Measurements from ENCODE around the gene PPP3CA. TPM values are rescaled to one million over a fixed set of nuclear protein-coding genes. Genes with fewer than 3 reads are reported as not detected.

The PPP3CA gene
- total and polyA plus RNA-seq, 2 donors from 2014 or later = 6.9 to 31.5 TPM

DNA sequence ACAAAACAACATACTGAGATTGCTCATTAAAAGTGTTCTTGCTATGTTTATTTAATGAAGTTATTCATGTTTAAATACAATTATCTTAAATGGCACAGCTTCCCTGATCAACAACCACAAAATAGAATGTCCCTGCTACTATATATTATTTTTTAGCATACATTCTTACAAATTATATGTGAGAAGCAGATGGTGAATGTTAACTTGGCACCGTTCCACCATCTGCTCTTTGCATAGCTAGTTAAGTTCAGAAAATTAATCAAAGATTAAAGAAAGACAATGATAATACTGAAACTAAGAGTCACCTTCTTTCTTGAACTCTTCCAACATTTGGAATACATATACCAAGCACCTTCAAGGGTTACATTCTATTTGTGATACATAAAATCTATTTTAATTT lies 94.2 kb downstream of the PPP3CA start:
- H3K9ac ChIP-seq (ENCODE audit: low read length in 3 of 3) = no peak overlapping the region
- no peaks in the 10 kb centered on the region for H3K36me3 ChIP-seq (ENCODE audit: control insufficient read depth in 2 of 3, insufficient read depth in 3 of 3, low read length in 3 of 3)
- H3K4me1 ChIP-seq (ENCODE audit: control insufficient read depth in 2 of 3, insufficient read depth in 2 of 3, low read depth in 1 of 3, low read length in 3 of 3) = no peaks in the 10 kb centered on the region
- FAIRE-seq (no peak), DNase-seq (no peak)
- H3K27ac ChIP-seq (ENCODE audit: low read depth in 2 of 2, low read length in 2 of 2) = no peak overlapping the region
- no peak overlapping the region for H3K4me3 ChIP-seq (ENCODE audit: low read length in 3 of 3)
- H3K9me3 ChIP-seq (ENCODE audit: control insufficient read depth in 2 of 3, insufficient read depth in 1 of 3, low read length in 3 of 3) = no peaks in the 10 kb centered on the region
- intact Hi-C loops (cut with DNase I) = no loop called here
- no peaks in the 10 kb centered on the region for H3K27me3 ChIP-seq (ENCODE audit: control insufficient read depth, insufficient read depth, low read length)
- TF ChIP-seq, protein P1, sequence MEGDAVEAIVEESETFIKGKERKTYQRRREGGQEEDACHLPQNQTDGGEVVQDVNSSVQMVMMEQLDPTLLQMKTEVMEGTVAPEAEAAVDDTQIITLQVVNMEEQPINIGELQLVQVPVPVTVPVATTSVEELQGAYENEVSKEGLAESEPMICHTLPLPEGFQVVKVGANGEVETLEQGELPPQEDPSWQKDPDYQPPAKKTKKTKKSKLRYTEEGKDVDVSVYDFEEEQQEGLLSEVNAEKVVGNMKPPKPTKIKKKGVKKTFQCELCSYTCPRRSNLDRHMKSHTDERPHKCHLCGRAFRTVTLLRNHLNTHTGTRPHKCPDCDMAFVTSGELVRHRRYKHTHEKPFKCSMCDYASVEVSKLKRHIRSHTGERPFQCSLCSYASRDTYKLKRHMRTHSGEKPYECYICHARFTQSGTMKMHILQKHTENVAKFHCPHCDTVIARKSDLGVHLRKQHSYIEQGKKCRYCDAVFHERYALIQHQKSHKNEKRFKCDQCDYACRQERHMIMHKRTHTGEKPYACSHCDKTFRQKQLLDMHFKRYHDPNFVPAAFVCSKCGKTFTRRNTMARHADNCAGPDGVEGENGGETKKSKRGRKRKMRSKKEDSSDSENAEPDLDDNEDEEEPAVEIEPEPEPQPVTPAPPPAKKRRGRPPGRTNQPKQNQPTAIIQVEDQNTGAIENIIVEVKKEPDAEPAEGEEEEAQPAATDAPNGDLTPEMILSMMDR (IDR thresholded peaks at IDR 0.05; ENCODE audit: borderline replicate concordance, extremely low read depth, insufficient read depth) = no peak

DNA sequence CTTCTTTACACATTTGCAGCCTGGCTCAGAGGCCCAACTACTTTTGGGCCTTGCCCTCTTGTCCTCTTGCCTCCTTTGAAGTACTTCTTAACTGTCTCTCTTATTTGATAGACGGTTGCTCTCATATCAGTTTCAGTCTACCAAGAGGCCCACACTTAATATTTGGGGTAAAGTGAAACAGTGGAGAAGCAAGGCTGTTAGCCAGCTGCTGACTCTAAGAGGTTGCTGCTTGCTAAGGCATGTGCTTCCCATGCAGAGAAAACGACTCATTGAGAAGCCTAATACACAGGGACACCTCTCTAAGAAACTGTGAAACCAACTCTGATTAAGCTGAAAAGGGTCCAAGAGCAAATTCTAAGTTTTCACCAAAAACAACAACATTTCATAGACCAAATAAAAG lies 94.6 kb downstream of the PPP3CA start:
- Histone ChIP-seq H3K27ac (ENCODE audit: low read depth in 2 of 2, low read length in 2 of 2) (no peak overlapping the region), H3K4me1 (ENCODE audit: control insufficient read depth in 2 of 3, insufficient read depth in 2 of 3, low read depth in 1 of 3, low read length in 3 of 3) (no peaks in the 10 kb centered on the region), H3K36me3 (ENCODE audit: control insufficient read depth in 2 of 3, insufficient read depth in 3 of 3, low read length in 3 of 3) (no peaks in the 10 kb centered on the region), H3K9ac (ENCODE audit: low read length in 3 of 3) (no peak overlapping the region), H3K9me3 (ENCODE audit: control insufficient read depth in 2 of 3, insufficient read depth in 1 of 3, low read length in 3 of 3) (no peaks in the 10 kb centered on the region), H3K4me3 (ENCODE audit: low read length in 3 of 3) (no peak overlapping the region), H3K27me3 (ENCODE audit: control insufficient read depth, insufficient read depth, low read length) (no peaks in the 10 kb centered on the region)
- TF ChIP-seq, protein P1 (IDR thresholded peaks at IDR 0.05; ENCODE audit: borderline replicate concordance, extremely low read depth, insufficient read depth) = no peak
- intact Hi-C loops (cut with DNase I) = no loop called here
- DNase-seq (peak in 1 of 5 donors; percentile 18), FAIRE-seq (no peak)

DNA sequence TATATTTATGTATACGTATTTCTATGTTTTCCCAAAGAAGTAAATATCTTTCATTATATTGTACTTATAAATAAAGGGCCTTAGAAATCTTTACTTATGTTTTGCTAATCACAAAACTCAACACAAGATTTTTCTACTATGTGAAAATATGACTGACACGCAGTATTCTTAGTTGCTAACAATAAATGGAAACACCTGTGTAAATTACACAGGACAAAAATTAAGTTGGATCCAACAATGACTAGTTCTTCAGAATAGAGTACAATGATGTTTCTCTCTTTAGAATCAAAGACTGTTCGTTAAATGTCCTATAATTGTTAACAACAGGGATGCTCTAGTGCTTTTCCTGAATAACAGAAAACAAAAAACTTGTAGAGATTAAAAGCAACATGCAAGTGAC lies 96.1 kb downstream of the PPP3CA start:
- no peaks in the 10 kb centered on the region for H3K9me3 ChIP-seq (ENCODE audit: control insufficient read depth in 2 of 3, insufficient read depth in 1 of 3, low read length in 3 of 3)
- H3K9ac ChIP-seq (ENCODE audit: low read length in 3 of 3) = no peak overlapping the region
- no peaks in the 10 kb centered on the region for H3K27me3 ChIP-seq (ENCODE audit: control insufficient read depth, insufficient read depth, low read length)
- H3K27ac ChIP-seq (ENCODE audit: low read depth in 2 of 2, low read length in 2 of 2) = no peak overlapping the region
- H3K4me3 ChIP-seq (ENCODE audit: low read length in 3 of 3) = no peak overlapping the region
- no peaks in the 10 kb centered on the region for H3K4me1 ChIP-seq (ENCODE audit: control insufficient read depth in 2 of 3, insufficient read depth in 2 of 3, low read depth in 1 of 3, low read length in 3 of 3)
- H3K36me3 ChIP-seq (ENCODE audit: control insufficient read depth in 2 of 3, insufficient read depth in 3 of 3, low read length in 3 of 3) = no peaks in the 10 kb centered on the region
- DNase-seq = no peak
- intact Hi-C loops (cut with DNase I) = no loop called here
- FAIRE-seq = no peak
- TF ChIP-seq, protein P1 (IDR thresholded peaks at IDR 0.05; ENCODE audit: borderline replicate concordance, extremely low read depth, insufficient read depth) = no peak

DNA sequence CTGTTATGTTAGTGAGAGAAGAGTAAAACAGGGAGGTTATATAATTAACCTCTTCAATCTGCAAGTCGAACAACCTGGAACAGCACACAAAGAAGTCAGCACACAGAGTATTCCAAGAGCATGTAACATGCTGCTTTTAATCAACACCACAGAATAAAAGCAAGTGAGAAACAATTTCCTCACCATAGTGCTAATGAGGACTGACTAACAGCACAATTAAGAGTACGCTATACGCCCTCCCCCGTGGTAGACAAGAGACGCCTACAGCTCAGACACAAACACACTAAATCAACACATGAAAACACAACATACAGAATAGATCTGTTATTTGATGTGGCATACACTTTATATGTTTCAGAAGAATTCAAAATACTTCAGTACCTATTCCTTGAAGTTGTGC lies 103.0 kb downstream of the PPP3CA start:
- Histone ChIP-seq H3K9ac (ENCODE audit: low read length in 3 of 3) (no peak overlapping the region), H3K36me3 (ENCODE audit: control insufficient read depth in 2 of 3, insufficient read depth in 3 of 3, low read length in 3 of 3) (no peaks in the 10 kb centered on the region), H3K27me3 (ENCODE audit: control insufficient read depth, insufficient read depth, low read length) (no peaks in the 10 kb centered on the region), H3K27ac (ENCODE audit: low read depth in 2 of 2, low read length in 2 of 2) (no peak overlapping the region), H3K4me1 (ENCODE audit: control insufficient read depth in 2 of 3, insufficient read depth in 2 of 3, low read depth in 1 of 3, low read length in 3 of 3) (peaks cover 0 to under 1% (median 0%) of the 10 kb centered on the region in 3 donors), H3K4me3 (ENCODE audit: low read length in 3 of 3) (no peak overlapping the region), H3K9me3 (ENCODE audit: control insufficient read depth in 2 of 3, insufficient read depth in 1 of 3, low read length in 3 of 3) (no peaks in the 10 kb centered on the region)
- intact Hi-C loops (cut with DNase I) = no loop called here
- TF ChIP-seq, protein P1 (IDR thresholded peaks at IDR 0.05; ENCODE audit: borderline replicate concordance, extremely low read depth, insufficient read depth) = no peak
- DNase-seq (no peak), FAIRE-seq (no peak)
